Lung microvascular endothelial cell (primary cell): ENCODE data around the gene PINK1. TPM values are rescaled to one million over a fixed set of nuclear protein-coding genes. Genes with fewer than 3 reads are reported as not detected.

Experiments
- DNase-seq, 2 donors: peaks; one replicate each; pipeline versions ENCODE4 v3.0.0 to v3.0.0-alpha.2; 2010; ENCODE audit warnings: low read depth in 2 of 2
- total RNA-seq: library from RNA; depleted of rRNA; stranded (reverse); fragments of >200 nt; gene quantifications from 2 replicates; pipeline ENCODE4 v1.2.1, GENCODE V29; 2014

Gene PINK1
- total RNA-seq, 1 donor from 2014 or later: 93.7 TPM

DNA sequence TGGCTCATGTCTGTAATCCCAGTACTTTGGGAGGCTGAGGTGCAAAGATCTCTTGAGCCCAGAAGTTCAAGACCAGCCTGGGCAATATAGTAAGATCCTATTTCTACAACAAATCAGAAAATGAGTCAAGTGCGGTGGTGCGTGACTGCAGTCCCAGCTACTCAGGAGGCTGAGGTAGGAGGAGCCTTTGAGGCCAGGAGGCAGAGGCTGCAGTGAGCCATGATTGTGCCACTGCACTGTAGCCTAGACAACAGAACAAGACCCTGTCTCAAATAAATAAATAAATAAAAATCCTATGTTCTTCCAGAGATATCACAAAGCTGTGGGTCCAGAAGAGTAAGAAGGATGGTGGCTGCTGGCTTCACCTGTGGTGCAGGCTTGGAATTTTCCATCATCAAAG lies 22.3 kb upstream of the PINK1 start:
- no peak for DNase-seq

DNA sequence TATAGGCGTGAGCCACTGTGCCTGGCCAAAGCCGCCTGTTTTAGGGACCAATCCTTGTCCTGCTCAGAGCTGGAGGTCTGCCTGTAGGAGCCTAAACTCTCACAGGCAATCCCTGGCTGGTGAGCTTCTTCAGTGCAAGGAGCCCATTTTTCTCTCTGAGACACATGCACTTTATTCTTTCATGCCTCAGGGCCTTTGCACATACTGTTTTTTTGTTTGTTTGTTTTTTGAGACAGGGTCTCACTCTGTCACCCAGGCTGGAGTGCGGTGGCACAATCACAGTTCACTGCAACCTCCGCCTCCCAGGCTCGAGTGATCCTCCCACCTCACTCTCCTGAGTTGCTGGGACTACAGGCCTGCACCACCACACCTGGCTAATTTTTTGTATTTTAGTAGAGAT lies 21.6 kb upstream of the PINK1 start:
- no peak for DNase-seq

DNA sequence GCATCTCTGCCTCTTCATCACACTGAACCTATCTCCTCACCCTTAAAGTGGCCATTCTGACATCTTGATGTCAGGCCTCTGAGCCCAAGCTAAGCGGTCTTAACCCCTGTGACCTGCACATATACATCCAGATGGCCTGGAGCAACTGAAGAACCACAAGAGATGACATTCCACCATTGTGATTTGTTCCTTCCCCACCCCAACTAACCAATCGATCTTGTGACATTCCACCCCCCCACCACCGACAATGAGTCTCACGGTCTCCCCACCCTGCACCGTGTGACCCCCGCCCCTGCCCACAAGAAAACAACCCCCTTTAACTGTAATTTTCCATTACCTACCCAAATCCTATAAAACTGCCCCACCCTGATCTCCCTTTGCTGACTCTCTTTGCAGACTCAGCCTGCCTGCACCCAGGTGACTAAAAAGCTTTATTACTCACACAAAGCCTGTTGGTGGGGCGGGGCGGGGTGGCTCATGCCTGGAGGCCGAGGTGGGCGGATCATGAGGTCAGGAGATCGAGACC lies 21.0 kb upstream of the PINK1 start:
- DNase-seq: no peak

DNA sequence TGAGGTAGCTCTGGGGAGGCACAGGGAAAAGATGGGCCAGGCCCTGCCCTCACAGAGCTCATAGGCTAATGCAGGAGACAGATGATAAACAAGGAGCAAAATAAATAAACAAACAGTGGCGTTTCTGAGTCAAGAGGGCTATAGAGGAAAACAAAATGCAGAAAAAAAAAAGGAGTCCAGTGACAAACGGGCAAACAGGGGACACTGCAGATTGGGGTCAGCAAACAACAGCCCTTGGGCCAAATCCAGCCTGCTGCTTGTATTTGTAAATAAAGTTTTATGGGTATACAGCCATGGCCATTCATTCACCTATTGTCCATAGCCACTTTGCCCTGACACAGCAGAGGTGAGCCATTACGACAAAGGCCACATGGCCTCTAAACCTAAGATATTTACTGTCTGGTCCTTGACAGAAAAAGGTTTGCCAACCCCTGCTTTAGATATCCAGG lies 19.1 kb upstream of the PINK1 start:
- DNase-seq: no peak

DNA sequence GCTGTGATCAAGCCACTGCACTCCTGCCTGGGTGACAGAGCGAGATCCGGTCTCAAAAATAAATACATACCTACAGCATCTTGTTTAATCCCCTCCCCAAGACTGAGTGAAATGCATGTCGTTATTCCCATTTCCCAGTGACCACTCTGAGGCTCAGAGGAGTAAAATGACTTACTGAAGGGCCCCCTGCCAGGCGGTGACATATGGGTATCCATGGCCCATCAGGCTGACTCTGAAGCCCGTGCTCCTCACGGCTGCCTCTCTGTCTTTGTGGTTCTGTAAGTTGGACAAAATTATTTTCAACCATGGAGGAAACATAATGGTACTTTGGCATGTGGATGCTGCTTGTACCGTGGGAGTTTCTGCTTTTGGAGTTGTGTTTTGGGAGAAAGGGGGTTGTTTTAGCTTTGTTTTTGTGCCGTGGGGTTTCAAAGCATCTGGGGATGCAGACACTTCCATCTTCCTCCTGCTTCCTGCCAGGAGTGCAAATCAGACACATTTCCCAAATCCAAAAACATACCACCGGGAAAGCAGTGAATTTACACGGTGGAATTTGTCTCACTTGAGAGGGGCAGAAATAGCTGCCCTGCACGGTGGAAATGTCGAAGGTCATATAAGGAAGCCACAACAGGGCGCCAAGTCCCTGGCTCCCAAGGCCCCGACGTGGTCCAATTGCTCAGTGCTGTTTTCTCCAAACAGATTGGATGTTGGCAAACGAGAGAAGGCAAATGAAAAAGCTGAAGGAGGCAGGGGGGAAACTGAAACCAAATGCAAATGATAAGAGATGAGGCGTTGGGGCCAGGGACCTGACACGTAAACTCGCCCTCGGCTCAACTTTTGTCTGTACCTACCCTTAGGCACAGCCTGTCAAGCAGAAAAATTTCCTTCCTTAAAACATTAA lies 17.1 kb upstream of the PINK1 start:
- no peak for DNase-seq

DNA sequence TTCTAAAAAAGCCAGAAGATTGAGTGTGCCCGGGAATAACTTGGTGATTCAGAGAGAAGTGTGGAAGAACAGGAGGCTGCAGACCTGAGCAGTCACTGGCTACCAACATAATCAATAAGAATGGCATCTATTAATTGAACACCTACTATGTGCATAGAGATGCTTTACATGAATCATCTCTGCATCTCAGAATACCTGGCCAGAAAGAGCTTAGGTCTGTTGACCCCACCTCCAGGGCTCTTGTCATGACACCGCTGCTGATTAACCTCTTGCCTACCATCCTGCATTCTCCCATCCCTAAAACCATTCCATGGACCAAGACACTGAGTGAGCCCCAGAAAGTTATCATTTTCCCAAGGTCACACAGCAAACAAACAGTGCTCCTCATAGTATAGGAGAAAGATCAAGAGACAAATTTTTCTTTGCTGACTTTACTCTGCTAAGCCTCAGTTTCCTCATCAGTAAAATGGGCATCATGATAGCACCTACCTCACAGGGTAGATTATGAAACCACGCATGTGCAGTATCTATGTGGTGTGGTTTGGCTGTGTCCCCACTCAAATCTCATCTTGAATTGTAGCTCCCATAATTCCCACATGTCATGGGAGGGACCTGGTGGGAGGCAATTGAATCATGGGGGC lies 16.3 kb upstream of the PINK1 start:
- DNase-seq: no peak

DNA sequence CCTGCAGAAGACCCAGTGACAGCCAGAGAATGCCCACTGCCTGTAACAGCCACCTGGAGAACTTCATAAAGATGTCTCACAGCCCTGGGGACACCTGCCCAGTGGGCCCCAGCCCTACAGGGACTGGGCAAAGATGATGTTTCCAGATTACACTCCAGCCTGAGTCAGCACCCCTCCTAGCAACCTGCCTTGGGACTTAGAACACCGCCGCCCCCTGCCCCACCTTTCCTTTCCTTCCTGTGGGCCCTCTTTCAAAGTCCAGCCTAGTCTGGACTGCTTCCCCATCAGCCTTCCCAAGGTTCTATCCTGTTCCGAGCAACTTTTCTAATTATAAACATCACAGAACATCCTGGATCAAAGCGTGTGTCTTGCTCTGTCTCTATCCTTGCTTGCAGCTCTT lies 14.7 kb upstream of the PINK1 start:
- no peak for DNase-seq

DNA sequence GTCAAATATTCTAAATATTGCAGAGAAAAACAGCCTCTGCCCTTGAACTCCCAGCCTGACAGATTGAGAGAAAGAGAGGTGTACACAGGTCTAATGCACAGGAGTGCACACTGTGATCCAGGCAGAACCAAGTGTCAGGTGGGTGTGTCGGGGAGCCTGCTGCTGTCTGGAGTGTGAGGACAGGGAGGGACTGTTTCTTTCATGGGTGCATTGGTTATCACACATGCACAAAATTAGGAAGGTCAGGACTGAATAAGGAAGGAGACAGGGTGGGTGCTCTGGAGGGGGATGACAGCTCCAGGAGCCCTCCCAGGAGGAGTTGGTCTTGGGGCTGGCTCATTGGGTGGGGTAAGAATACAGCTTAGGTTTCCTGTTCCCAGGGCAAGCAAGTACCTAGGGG lies 13.3 kb upstream of the PINK1 start:
- DNase-seq: no peak

DNA sequence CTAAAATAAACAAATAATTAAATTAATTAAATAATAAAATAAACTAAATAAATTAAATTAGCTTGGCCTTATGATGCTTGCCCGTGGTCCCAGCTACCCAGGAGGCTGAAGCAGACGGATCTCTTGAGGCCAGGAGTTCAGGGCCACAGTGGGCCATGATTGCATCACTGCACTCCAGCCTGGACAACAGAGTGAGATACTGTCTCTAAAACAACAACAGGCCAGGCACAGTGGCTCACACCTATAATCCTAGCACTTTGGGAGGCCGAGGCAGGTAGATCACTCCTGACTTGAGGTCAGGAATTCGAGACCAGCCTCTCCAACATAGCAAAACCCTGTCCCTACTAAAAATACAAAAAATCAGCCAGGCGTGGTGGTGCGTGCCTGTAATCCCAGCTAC lies 12.2 kb upstream of the PINK1 start:
- DNase-seq: no peak

DNA sequence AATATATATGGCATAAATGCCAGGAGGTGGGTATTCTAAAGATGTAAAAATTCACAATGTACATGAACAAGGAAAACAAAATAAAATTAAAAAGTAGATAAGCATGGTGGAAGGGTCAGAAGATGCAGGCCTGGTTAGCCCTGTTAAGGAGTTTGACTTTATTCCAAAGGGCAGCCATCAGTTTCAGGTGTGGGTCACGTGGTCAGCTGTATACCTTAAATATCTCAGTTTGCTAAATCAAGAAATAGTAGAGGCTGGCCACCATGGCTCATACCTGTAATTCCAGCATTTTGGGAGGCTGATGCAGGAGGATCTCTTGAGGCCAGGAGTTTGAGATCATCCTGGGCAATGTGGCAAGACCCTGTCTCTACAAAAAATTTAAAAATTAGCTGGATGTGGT lies 8.5 kb upstream of the PINK1 start:
- DNase-seq: no peak

DNA sequence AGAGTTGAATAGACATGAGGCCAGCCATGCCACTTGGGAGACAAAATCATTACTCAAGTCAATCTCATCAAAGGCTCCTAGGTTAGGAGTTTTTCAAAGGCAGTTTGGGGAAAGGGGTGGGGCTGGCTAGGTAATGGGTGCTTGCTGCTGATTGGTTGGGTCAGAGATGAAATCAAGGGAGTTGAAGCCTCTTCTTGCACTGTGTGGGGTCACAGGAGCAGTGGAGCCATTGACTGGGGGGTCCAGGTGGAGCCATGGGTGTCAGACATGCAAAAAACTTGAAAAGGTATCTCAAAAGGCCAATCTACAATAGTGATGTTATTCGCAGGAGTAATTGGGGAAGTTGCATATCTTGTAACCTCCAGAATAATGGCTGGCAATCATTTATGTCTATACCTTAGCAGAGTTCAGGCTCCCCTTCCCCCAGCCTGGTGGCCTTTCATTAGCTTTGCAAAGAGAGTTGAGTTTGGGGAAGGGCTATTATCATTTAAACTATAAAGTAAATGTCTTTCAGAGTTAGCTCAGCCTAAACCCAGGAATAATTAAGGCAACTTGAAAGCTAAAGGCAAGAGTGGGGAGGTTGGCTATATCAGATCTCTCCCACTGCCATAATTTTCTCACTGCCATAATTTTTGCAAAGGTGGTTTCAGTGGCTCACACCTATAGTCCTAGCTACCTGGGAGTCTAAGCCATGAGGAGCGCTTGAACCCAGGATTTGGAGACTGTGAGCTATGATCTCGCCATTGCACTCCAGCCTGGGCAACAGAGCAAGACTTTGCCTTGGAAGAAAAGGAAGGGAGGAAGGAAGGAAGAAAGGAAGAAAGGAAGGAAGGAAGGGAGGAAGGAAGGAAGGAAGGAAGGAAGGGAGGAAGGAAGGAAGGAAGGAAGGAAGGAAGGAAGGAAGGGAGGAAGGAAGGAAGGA lies 7.8 kb upstream of the PINK1 start:
- no peak for DNase-seq

DNA sequence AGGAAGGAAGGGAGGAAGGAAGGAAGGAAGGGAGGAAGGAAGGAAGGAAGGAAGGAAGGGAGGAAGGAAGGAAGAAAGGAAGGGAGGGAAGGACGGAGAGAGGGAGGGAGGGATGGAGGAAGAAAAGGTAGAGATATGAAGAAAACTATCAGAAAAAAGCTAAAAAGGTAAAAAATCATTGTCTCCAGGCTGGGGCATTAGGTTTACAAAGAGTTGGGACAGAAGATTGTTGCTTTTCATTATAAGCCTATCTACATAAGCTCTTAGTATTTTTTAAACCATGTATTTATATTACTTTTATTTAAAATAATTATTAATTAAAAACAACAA lies 7.2 kb upstream of the PINK1 start:
- DNase-seq: no peak

DNA sequence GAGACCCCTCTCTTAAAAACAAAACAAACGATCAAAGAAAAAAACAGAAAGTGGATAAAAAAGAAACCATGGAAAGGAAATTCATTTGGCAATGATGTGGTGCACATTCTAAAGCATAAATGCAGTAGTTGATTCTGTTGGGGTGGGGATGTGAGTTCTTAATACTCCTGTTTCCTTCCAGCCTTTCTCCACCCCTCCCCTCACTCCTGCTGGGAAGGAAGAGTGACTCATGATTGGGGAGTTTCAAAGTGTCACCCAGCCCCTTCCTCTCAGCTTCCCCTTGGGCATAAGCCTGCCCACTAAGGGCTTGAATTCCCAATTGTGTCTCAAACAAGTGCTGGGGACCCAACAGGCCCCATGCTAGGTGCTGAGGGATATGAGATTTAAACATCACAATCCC lies 6.7 kb upstream of the PINK1 start:
- DNase-seq: no peak

DNA sequence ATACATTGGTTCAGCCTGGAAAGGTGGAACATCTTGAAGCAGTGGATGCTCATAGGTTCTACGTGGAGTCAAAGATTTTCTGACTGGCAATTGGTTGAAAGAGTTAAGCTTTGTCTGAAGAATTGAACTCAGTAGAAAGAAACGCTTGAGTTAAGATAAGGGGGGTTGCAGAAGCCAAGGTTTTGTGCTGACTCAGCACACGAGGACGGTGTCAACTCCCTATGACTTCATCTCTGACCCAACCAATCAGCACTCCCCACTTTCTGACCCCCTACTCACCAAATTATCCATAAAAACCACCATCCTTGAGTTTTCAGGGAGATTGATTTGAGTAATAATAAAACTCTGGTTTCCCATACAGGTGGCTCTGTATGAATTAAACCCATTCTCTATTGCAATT lies 2.5 kb upstream of the PINK1 start:
- DNase-seq: no peak

DNA sequence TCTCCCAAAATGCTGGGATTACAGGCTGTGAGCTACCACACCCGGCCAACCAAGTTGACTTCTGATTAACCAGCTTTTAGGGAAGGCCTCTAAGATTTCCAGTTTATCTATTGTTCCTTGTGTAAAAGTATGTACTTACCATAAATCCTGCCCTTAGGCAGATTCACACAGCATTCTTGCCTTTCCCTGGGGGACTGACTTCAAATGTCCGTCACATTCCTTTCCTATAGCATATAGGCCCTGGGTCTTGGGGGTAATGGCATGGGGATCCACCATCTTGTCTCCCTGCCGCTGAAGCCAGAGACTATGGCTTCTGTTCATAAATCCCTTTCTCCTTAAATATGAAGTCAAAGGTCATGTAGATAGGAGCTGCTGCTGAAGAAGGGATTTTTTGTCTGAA lies 872 bp upstream of the PINK1 start:
- DNase-seq: no peak

DNA sequence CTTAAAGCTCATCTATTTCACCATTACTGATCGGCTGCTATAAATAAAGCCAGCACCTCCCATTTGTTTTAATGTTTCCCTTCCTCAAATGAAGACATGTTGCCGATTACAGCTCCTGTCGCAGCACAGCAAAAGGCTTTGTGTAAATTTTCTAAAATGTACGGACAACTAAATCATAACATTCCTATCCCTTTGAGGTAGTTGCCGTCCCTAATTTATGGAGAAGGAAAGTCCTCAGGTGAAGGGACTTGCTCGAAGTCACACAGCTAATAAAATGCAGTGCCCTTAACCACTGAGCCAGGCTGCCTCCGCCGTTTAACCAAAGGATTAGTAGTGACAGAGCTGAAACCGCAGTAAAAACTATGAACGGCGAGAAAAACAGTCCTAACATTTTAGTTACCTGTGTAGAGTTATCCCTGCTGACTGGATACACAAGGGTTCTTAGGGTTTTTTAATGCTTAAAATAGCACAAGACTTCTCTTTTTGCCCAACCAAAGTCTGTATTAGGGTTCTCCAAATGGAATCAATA lies 871 bp downstream of the PINK1 start:
- DNase-seq: no peak

DNA sequence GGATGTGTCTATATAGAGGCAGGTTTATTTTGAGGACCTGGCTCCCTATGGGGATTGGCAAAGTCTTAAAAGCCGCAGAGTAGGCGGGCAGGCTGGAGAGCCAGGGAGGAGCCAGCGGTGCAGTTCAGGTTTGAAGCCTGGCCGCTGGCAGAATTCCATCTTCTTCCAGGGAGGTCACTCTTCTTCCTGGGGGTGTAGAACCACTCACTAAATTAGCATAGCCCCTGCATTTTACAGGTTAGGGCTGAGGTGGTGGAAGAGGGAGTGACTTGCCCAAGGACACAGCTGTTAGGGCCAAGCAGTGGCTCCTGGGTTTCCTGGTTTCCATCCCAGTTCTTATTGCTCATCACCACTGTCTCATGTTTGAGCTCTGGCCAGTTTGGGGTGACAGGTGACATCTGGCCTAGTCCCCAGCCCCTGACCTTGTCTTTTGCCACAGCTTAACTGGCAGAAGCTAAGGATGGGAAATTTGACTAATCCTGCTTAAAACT lies 1.4 kb downstream of the PINK1 start:
- peak in 1 of 2 donors; percentile 17 for DNase-seq

DNA sequence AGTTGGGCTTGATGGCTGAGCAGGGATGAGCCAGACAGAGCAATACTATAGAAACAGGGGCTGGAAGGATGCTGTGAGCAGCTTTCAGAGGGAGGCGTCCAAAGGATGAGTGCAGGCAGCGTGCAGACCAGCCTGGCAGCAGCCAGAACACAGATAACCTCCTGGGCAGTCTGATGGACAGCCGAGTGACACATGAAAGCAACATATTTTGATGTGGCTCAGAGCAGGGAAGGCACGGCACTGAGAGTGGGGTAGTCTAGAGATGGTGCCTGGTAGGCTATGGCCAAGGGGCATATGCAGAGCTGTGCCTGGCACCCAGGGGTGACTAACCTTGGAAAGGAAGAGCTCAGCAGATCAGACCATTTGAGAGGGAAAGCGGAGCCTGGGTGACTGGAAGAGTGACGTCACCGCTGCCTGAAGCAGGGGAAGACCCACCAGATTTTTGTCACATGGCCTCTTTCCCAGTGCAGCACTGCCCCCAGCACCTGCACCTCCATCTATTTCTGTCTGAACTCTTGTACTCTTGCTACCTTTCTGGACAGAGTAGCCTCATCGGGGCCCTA lies 3.6 kb downstream of the PINK1 start:
- DNase-seq: no peak

DNA sequence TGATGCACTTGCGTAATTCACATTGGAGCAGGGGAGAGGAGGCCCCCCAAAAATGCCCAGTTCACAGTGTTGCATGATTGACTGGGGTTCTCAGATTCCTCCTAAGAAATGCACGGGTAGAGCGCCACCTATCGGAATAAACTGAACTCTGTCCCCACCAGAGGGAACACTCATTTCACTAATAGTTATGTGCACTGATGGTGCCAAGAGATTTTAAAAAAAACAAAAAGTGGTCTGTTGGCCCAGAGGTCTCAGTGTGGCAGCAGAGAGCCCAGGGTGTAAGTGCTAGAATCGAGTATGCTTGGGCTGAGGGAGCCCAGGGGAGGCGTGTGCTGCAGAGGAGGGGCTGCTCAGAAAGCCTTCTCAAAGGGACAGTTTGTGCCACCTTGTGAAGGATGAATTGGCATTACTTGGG lies 6.9 kb downstream of the PINK1 start:
- peak; percentile 64 to 77 for DNase-seq

DNA sequence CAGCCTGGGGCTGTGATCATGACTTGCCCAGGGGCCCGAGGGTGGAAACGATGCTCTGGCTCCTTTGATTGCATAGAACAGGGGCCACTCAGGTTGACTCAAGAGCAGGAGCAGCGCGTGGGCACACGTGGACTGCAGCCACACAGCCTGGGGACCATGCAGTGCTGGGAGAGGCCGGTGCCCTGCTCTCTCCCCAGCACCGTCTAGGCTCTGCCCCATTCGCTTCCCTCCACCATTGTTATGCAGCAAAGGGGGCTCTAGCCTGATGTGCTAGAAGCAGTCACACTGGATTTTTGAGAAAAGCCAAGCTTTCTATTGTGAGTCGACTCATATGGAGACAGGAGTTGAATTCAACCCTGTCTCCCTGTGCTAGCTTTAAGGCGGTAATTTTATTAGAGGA lies 8.7 kb downstream of the PINK1 start:
- DNase-seq: no peak

DNA sequence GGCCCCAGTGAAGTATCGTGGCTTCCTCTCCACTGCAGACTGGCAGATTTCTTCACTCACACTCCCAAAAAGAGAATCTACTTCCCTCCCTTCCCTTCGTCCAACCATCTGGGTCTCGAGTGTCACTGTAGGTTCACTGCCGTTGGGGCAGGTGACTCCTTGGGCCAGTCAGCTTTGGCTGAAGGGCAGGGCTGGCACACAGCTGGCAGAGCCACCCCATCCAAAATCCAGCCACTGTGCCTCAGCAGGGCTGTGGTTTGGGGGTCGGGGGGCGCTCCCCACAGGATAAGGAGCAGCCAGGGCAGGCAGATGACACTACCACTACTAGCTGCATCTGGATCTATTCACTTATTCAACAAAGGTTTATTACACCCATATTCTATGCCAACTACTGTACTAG lies 9.8 kb downstream of the PINK1 start:
- DNase-seq: no peak
